Thoracic aorta (tissue), 2 donors: ENCODE results near the gene CGRRF1. TPM values are rescaled to one million over a fixed set of nuclear protein-coding genes. Genes with fewer than 3 reads are reported as not detected.

Source experiments
- ATAC-seq: fragments of 150-250 bp; one replicate; pipeline ENCODE4 v1.8.0; 2017; ENCODE audit warnings: low read depth; ENCODE audit not compliant: insufficient number of reproducible peaks, low FRiP score
- DNase-seq: peaks from one replicate; pipeline ENCODE4 v3.0.0-alpha.2; 2020; ENCODE audit warnings: low spot score
- H3K27ac ChIP-seq, 2 donors: fragments of 200-600 bp; sonication (generic); 1 replicate in 1 of 2; 2 replicates in 1 of 2; pipeline ENCODE4 v1.5.1; 2016; ENCODE audit warnings: mild to moderate bottlenecking in 2 of 2, moderate library complexity in 2 of 2
- H3K27me3 ChIP-seq: fragments of 200-600 bp; sonication (generic); replicated peaks from 2 replicates; pipeline ENCODE4 v1.6.0; 2016; ENCODE audit warnings: mild to moderate bottlenecking; ENCODE audit not compliant: insufficient read depth
- H3K36me3 ChIP-seq: fragments of 200-600 bp; sonication (generic); one replicate; pipeline ENCODE4 v1.5.1; 2016
- H3K4me1 ChIP-seq, 2 donors: fragments of 200-600 bp; sonication (generic); 1 replicate in 1 of 2; 2 replicates in 1 of 2; pipeline versions ENCODE4 v1.5.1 to v1.6.0; 2016; ENCODE audit warnings: low read depth in 2 of 2, mild to moderate bottlenecking in 1 of 2; ENCODE audit not compliant: control insufficient read depth in 1 of 2
- H3K4me3 ChIP-seq: fragments of 200-600 bp; sonication (generic); 2 replicates; pipeline ENCODE4 v1.5.1; 2016; ENCODE audit warnings: mild to moderate bottlenecking
- H3K9me3 ChIP-seq: fragments of 200-600 bp; sonication (generic); 2 replicates; pipeline ENCODE4 v1.5.1; 2016
- total RNA-seq, 2 donors: library from RNA; depleted of rRNA; stranded (reverse); fragments of >200 nt; gene quantifications; one replicate each; pipeline versions ENCODE4 v1.1.0 to v1.2.3, GENCODE V29; 2016
- TF ChIP-seq, protein P1 (sequence below): fragments of 200-600 bp; sonication (generic); IDR thresholded peaks from one replicate; pipeline ENCODE4 v1.5.1; 2019; ENCODE audit warnings: antibody characterized with exemption

CGRRF1 gene
- total RNA-seq, 2 donors from 2014 or later: 15.2 to 42.2 TPM

GRCh38 chr14:54537651-54538050, 27.9 kb downstream of the CGRRF1 start:
- Histone ChIP-seq H3K4me1 (no peaks in the 10 kb centered on the region), H3K4me3 (no peak overlapping the region), H3K36me3 (peaks cover 7% of the 10 kb centered on the region), H3K9me3 (no peaks in the 10 kb centered on the region), H3K27ac (no peak overlapping the region), H3K27me3 (no peaks in the 10 kb centered on the region)
- TF ChIP-seq, protein P1, sequence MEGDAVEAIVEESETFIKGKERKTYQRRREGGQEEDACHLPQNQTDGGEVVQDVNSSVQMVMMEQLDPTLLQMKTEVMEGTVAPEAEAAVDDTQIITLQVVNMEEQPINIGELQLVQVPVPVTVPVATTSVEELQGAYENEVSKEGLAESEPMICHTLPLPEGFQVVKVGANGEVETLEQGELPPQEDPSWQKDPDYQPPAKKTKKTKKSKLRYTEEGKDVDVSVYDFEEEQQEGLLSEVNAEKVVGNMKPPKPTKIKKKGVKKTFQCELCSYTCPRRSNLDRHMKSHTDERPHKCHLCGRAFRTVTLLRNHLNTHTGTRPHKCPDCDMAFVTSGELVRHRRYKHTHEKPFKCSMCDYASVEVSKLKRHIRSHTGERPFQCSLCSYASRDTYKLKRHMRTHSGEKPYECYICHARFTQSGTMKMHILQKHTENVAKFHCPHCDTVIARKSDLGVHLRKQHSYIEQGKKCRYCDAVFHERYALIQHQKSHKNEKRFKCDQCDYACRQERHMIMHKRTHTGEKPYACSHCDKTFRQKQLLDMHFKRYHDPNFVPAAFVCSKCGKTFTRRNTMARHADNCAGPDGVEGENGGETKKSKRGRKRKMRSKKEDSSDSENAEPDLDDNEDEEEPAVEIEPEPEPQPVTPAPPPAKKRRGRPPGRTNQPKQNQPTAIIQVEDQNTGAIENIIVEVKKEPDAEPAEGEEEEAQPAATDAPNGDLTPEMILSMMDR: no peak
- no peak for DNase-seq
- ATAC-seq: no peak

DNA sequence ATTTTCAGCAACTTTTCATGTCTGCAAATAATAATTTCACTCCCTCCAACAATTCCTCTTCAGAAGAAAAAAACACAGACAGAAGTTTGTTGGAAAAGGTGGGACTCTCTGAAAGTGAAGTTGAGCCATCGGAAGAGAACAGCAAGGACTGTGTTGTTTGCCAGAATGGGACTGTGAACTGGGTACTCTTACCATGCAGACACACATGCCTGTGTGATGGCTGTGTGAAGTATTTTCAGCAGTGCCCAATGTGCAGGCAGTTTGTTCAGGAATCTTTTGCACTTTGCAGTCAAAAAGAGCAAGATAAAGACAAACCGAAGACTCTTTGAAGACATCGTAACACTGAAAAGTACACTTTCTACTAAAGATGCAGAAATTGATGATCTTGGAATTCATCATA, 28.3 kb downstream of the CGRRF1 start:
- H3K4me3 ChIP-seq: no peak overlapping the region
- no peaks in the 10 kb centered on the region for H3K4me1 ChIP-seq
- H3K9me3 ChIP-seq: no peaks in the 10 kb centered on the region
- TF ChIP-seq, protein P1: no peak
- DNase-seq (no peak), ATAC-seq (no peak)
- H3K36me3 ChIP-seq: peaks cover 7% of the 10 kb centered on the region
- no peak overlapping the region for H3K27ac ChIP-seq
- no peaks in the 10 kb centered on the region for H3K27me3 ChIP-seq

GRCh38 chr14:54547583-54547982, 37.9 kb downstream of the CGRRF1 start:
- Histone ChIP-seq H3K4me1 (no peaks in the 10 kb centered on the region), H3K27ac (no peak overlapping the region), H3K9me3 (no peaks in the 10 kb centered on the region), H3K4me3 (no peak overlapping the region), H3K36me3 (no peaks in the 10 kb centered on the region), H3K27me3 (no peaks in the 10 kb centered on the region)
- DNase-seq (no peak), ATAC-seq (no peak)
- TF ChIP-seq, protein P1: no peak

DNA sequence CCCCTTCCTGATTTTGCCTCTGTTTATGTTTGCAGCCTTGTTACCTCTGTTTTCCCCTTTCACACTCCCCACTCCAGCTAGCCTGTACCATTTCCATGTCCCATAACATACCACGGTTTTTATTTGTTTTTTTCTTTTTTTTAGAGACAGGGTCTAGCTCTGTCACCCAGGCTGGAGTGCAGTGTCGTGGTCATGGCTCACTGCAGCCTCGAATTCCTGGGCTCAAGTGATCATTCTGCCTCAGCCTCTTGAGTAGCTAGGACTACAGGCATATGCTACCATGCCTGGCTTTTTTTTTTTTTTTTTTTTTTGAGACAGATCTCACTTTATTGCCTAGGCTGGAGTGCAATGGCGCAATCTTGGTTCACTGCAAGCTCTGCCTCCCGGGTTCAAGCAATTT, 38.8 kb downstream of the CGRRF1 start:
- TF ChIP-seq, protein P1: no peak
- H3K9me3 ChIP-seq: no peaks in the 10 kb centered on the region
- DNase-seq (no peak), ATAC-seq (no peak)
- no peaks in the 10 kb centered on the region for H3K4me1 ChIP-seq
- H3K36me3 ChIP-seq: no peaks in the 10 kb centered on the region
- H3K27me3 ChIP-seq: no peaks in the 10 kb centered on the region
- H3K4me3 ChIP-seq: no peak overlapping the region
- no peak overlapping the region for H3K27ac ChIP-seq

DNA sequence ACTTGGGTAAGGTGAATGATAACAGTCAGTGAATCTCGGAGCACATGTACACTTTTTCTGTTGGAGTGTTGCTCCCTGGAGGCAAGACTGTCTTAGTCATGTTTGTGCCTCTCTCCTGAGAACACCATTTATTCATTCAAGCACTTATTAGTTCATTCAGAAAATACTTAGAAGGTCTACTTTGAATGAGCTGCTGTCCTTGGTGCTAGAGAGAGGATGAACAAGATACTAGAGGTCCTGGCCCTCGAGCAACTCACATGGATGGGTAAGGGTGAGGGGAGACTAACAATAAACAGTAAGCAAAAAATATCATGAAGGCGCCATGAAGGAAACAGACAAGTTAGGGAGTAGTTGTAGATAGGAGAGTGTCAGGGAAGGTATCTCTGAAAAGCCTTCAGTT, 40.2 kb downstream of the CGRRF1 start:
- Histone ChIP-seq H3K27ac (no peak overlapping the region), H3K4me1 (no peaks in the 10 kb centered on the region), H3K36me3 (no peaks in the 10 kb centered on the region), H3K9me3 (no peaks in the 10 kb centered on the region), H3K27me3 (no peaks in the 10 kb centered on the region), H3K4me3 (no peak overlapping the region)
- TF ChIP-seq, protein P1: no peak
- DNase-seq (no peak), ATAC-seq (no peak)
